Kidney (tissue), 14 donors: ENCODE data around the gene SAG. TPM values are rescaled to one million over a fixed set of nuclear protein-coding genes. Genes with fewer than 3 reads are reported as not detected.

ENCODE experiments used
- DNase-seq, 5 donors: peaks; one replicate each; pipeline ENCODE4 v3.0.0-alpha.2; 2013 to 2020
- FAIRE-seq: peaks from 2 replicates; lab custom pipeline; 2012; peaks lifted over from hg19 to GRCh38; lab: Jason Lieb, UNC
- H3K27ac ChIP-seq, 2 donors: one replicate each; pipeline ENCODE4 v1.7.0; 2013; ENCODE audit warnings: low read depth in 2 of 2, low read length in 2 of 2, inconsistent platforms in 1 of 2
- H3K27me3 ChIP-seq: one replicate; pipeline ENCODE4 v1.7.1; 2013; ENCODE audit warnings: low read length, inconsistent platforms; ENCODE audit not compliant: control insufficient read depth, insufficient read depth
- H3K36me3 ChIP-seq, 3 donors: one replicate each; pipeline versions ENCODE4 v1.7.0 to v1.7.1; 2013; ENCODE audit warnings: low read length in 3 of 3, control low read depth in 1 of 3, inconsistent platforms in 1 of 3; ENCODE audit not compliant: insufficient read depth in 3 of 3, control insufficient read depth in 2 of 3
- H3K4me1 ChIP-seq, 3 donors: one replicate each; pipeline versions ENCODE4 v1.7.0 to v1.7.1; 2013; ENCODE audit warnings: low read length in 3 of 3, inconsistent platforms in 1 of 3, low read depth in 1 of 3; ENCODE audit not compliant: control insufficient read depth in 2 of 3, insufficient read depth in 2 of 3
- H3K4me3 ChIP-seq, 3 donors: one replicate each; pipeline versions ENCODE4 v1.7.0 to v1.8.1; 2013; ENCODE audit warnings: low read length in 3 of 3, control low read depth in 1 of 3, inconsistent platforms in 1 of 3
- H3K9ac ChIP-seq, 3 donors: one replicate each; pipeline versions ENCODE4 v1.7.0 to v1.7.1; 2013; ENCODE audit warnings: low read length in 3 of 3, control low read depth in 1 of 3, inconsistent platforms in 1 of 3
- H3K9me3 ChIP-seq, 3 donors: one replicate each; pipeline versions ENCODE4 v1.7.0 to v1.7.1; 2013; ENCODE audit warnings: low read length in 3 of 3, control low read depth in 1 of 3, inconsistent platforms in 1 of 3; ENCODE audit not compliant: control insufficient read depth in 2 of 3, insufficient read depth in 1 of 3
- CTCF ChIP-seq: IDR thresholded peaks from 3 replicates; pipeline ENCODE4 v1.5.1; 2012; ENCODE audit warnings: mild to moderate bottlenecking, moderate library complexity, borderline replicate concordance; ENCODE audit not compliant: insufficient read depth; ENCODE audit errors: extremely low read depth
- intact Hi-C: fragments of 100-400 bp; cut with DNase I; formaldehyde crosslinking; loops from one replicate; pipeline ENCODE4 v1.11.1; 2022
- polyA plus RNA-seq: library from polyadenylated mRNA; stranded (reverse); fragments of 350-450 nt; fragmentation: Illumina TruSeq; extraction: RNeasy Lipid Tissue Mini Kit (QIAGEN cat#74804); gene quantifications from one replicate; pipeline ENCODE4 v1.2.3, GENCODE V29; 2014; ENCODE audit warnings: low read depth, low replicate concordance; ENCODE audit not compliant: insufficient read depth
- total RNA-seq: library from RNA; stranded (reverse); fragmentation: NEBNext Ultra II Directional; extraction: Animal tissue kit (Norgen Biotek cat#: 25700); gene quantifications from one replicate; pipeline ENCODE4 v1.2.1, GENCODE V29; 2021
- donor health status: control.
- donor health status: control.
- donor health status: control.
- donor health status: control.
- donor health status: control.
- donor health status: DM: yes; HTN: yes; CAD: no.
- donor health status: Normal renal cell carcinoma (clear cell type).

The SAG gene
- total and polyA plus RNA-seq, 2 donors from 2014 or later: not detected

GRCh38 chr2:233355916-233356315, 48.3 kb downstream of the SAG start:
- intact Hi-C loops: no loop called here
- Histone ChIP-seq H3K9ac (no peak overlapping the region), H3K4me1 (peaks cover 0 to 10% (median 4%) of the 10 kb centered on the region in 3 donors), H3K27ac (no peak overlapping the region), H3K36me3 (no peaks in the 10 kb centered on the region), H3K9me3 (no peaks in the 10 kb centered on the region), H3K27me3 (no peaks in the 10 kb centered on the region), H3K4me3 (peak overlapping the region in 1 of 3 donors; percentile 85)
- FAIRE-seq: no peak
- no peak for DNase-seq
- TF ChIP-seq CTCF: no peak

GRCh38 chr2:233356546-233357308, 49.1 kb downstream of the SAG start:
- FAIRE-seq (no peak), DNase-seq (no peak)
- H3K27ac ChIP-seq: no peak overlapping the region
- H3K4me3 ChIP-seq: no peak overlapping the region
- no peaks in the 10 kb centered on the region for H3K27me3 ChIP-seq
- no peaks in the 10 kb centered on the region for H3K36me3 ChIP-seq
- TF ChIP-seq CTCF: no peak
- no peak overlapping the region for H3K9ac ChIP-seq
- no peaks in the 10 kb centered on the region for H3K9me3 ChIP-seq
- peaks cover 0 to 10% (median 4%) of the 10 kb centered on the region in 3 donors for H3K4me1 ChIP-seq
- intact Hi-C loops: no loop called here

GRCh38 chr2:233358335-233358734, 50.7 kb downstream of the SAG start:
- no peak for FAIRE-seq
- H3K36me3 ChIP-seq: no peaks in the 10 kb centered on the region
- no peak for TF ChIP-seq CTCF
- no peak overlapping the region for H3K4me3 ChIP-seq
- DNase-seq: no peak
- H3K27ac ChIP-seq: no peak overlapping the region
- H3K4me1 ChIP-seq: peaks cover 0 to 10% (median 4%) of the 10 kb centered on the region in 3 donors
- H3K27me3 ChIP-seq: no peaks in the 10 kb centered on the region
- H3K9me3 ChIP-seq: peaks cover 0 to 1% (median 0%) of the 10 kb centered on the region in 3 donors
- intact Hi-C loops: no loop called here
- no peak overlapping the region for H3K9ac ChIP-seq
